Measurements from ENCODE around the gene FHAD1. TPM values are rescaled to one million over a fixed set of nuclear protein-coding genes. Genes with fewer than 3 reads are reported as not detected.

Gene FHAD1
- total RNA-seq, 1 experiment from 2014 or later: 0.15 TPM

DNA sequence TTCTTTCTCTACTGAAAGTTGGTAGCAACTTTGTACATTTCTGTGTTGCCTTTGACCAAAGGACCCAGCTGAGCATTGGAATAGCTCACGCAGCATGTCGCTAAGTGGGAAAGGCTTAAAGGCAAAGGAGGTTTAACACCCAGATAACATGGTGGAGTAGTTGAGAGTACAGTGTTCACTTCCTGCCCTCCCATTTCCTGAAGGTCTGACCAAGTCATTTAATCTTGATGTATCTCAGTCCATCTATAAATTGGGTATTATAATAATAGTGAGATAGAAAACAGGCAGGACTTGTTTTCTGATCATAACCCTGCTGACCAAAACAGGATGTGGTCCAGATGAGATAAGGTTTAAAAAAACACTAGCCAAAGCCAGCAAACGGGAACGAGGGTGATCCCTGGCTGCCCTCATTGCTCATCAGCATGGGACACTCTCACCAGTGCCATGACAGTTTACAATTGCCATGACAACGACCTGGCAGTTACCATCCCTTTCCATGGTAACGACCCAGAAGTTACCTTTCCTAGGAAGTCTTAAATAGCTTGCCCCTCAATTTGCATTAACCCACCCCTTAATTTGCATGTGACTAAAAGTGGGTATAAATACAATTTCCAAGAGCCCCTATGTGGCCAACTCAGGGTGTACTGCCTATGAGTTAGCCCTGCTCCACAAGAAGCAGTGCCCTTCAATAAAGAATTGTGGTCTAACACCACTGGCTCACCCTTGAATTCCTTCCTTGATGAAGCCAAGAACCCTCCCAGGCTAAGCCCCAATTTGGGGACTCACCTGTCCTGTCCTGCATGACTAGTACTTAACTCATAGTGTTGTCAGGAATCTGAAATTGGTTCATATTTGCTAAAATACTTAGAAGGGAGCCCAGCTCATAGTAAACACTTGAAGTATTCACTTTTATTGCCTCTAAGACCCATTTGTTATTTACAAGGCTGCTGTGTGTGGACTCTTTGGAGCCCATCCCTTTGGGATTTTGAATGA lies 28.4 kb upstream of the FHAD1 start:
- DNase-seq (ENCODE audit: low spot score): peak; percentile 79

DNA sequence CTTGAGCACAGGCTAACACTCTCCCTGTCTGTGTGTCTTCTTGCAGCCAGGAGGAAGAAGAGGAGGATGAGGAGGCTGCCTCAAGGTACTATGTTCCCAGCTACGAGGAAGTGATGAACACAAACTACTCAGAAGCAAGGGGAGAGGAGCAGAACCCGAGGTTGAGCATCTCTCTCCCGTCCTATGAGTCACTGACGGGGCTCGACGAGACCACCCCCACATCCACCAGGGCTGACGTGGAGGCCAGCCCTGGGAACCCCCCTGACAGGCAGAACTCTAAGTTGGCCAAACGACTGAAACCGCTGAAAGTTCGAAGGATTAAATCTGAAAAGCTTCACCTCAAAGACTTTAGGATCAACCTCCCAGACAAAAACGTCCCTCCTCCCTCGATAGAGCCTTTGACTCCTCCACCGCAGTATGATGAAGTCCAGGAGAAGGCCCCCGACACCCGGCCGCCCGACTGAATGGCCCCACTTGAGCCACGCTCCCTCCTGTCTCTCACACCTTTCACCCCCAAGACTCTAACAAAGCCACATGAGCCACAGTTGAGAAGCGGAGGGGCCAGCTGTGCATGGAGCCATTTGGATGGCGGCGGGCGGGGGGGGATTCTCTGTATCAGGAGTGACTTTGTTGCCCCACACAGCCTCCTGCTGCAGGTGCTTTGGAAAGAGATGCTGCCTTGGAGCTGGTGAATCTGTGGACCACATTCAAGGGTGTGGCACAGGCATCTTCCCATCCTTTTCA lies 27.6 kb upstream of the FHAD1 start:
- DNase-seq (ENCODE audit: low spot score): no peak

DNA sequence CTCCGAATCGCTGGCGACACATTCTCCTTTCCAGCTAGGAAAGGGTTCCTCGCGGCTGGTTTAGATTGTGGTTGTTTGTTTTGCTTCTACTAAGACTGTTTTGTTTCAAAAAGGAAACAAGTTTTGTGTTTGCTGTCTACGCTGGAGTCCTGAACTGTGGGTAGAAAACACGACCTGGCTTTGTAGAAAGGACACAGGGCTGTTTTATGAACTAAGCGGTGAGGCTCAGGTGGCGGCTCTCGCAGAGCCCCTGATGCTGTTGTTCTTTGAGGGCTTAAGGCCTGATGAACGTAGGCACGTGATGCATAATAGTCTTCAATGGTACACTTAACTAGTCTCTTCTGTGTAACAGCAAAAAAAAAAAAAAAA lies 27.0 kb upstream of the FHAD1 start:
- no peak for DNase-seq (ENCODE audit: low spot score)

DNA sequence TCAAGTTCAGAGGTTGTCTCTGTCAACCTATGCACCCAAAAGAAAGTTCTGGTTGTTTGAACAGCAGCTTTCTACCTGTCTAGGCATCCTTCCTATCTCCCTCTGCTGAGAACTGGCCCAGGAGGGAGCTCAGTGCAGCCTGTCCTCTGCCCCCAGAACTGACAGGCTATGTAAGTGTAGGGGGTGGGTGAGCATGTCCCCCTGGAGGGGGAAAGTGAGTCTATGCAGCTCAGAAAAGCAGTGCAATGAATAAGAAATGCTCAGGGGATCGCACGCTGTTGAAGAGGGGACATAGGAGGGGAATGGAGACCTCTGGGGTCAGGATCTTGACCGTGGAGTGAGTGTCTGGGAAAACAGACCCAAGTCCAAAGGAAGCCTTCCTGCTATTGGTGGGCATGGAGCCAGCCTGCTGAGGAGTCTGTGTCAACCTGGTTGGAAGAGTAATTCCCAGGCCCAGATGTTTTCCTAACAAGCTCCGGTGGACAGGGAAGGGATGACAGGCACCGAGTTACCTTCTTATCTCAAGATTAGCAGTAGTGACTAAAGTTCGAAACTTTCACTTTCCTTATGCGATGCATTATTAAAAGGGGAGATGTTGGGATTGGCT lies 26.1 kb upstream of the FHAD1 start:
- DNase-seq (ENCODE audit: low spot score): peak; percentile 17

DNA sequence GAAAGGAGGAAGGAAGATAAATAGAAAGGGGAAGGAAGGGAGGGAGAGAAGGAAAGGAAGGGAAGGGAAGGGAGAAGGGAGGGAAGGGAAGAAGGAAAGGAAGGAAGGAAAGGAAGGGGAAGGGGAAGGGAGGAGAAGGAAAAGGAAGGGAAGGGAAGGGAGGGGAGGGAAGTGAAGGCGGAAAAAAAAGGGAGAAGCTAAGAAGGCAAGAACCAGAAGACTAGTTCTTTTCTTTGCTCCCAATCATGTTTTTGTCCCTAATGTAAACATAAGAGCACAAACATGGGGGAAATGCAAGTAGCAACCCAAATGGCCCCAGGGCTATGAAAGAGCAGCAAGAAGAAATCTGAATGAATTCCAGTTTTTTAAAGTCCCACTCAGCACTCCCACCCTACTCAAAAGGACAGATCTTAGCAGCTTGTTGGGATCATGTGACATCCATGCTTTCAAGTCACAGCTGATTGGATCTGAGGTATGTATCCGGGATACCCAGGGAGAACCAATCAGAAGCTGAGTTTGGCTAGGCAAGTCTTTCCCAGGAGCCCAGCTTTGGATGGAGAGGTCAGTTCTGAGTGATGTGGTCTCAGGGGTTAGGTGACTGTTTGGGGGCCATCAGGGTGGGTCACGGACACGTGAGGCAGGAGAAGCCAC lies 24.2 kb upstream of the FHAD1 start:
- DNase-seq (ENCODE audit: low spot score): no peak

DNA sequence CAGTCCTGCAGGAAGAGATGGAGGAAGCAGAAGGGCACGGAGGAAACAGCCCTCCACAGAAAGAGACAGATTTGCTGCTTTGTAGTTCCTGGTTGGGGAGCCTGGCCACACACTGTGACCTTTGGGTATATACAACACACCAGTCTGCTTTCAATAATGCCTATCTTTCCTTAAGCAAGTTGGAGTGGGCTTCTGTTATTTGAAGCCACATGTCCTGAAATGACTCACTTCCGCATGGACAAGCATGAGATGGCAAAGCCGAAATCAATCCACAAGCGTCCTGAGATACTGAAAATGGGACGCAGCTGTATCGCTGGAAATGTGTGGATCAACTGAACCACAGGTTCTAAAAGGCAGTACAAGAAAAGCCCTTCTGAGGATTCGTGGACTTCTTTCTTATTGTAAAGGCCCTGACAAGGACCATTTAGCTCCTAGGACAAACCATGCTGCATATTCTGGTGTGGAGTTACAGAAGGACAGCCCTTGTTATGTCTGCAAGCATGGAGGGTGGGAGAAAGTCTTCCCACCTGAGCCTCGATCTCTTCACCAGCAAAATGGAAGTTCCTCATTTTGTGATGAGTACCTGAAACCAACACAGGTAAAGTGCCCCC lies 22.7 kb upstream of the FHAD1 start:
- no peak for DNase-seq (ENCODE audit: low spot score)

DNA sequence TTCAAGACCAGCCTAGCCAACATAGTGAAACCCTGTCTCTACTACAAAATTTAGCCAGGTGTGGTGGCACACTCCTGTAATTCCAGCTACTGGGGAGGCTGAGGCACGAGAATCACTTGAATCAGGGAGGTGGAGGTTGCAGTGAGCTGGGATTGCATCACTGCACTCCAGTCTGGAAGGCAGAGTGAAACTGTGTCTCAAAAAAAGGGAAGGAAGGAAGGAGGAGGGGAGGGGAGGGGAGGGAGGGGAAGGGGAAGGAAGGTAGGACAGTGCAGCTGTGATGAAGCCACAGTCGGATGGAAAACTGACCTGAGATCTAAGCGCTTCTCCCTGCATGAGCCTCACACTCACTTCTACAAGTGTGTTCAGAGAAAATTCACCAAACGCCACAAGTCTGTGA lies 22.0 kb upstream of the FHAD1 start:
- no peak for DNase-seq (ENCODE audit: low spot score)

DNA sequence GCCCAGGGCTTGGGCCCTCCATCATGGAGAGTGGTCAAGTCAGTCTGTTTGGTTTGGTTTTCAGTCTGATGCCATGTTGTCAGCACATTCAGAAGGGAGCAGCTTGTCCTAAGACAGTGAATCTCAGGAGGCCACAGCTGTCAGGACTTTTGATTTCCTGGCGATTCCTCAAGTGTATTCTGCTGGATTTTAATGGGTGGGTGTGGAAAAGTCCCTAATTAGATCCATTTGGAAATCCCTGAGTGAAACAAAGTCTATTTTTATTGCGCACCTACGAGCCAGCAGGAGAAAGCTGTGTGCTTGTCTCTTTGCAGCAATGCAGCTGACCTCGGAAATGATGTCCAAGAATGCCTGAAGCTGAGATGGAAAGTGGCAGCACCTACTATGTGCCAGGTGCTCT lies 21.6 kb upstream of the FHAD1 start:
- DNase-seq (ENCODE audit: low spot score): no peak

DNA sequence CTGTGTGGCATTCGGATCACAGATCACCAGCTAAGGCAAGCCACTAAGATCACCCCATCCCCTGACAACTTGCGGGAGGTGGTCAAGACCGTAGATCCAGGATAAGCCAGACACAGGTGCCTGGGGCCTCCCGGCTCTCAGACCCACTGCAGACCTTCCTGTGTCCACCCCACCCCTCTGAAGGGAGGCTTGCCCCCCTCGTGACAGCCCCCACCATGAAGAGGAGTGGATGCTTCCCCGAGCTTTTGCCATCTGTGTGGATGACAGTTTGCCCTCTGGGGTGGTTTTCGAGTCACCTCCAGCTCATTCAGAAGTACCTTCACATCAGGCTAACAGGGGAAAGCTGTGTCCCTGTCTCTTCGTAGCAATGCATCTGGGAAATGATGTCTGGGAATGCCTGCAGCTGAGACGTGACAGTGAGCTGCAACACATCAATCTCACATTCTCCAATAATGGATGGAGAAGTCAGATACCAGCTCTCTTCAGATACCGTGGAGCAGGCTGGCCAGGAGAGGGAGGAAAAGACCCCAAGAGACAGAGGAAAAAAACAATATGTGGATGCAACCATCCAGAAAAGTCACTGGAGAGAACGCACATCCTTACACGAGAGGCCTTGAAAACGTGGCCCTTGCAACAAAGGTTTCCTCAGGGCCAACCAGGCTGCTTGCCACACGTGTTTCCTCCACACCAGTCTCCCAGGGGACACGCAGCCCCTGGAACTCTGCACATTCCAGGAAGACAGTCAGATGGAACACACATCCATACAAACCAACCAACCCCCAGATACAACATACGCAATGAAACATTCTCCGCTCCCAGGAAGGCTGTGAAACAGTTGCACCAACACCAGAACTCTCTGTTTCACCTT lies 20.4 kb upstream of the FHAD1 start:
- DNase-seq (ENCODE audit: low spot score): no peak

DNA sequence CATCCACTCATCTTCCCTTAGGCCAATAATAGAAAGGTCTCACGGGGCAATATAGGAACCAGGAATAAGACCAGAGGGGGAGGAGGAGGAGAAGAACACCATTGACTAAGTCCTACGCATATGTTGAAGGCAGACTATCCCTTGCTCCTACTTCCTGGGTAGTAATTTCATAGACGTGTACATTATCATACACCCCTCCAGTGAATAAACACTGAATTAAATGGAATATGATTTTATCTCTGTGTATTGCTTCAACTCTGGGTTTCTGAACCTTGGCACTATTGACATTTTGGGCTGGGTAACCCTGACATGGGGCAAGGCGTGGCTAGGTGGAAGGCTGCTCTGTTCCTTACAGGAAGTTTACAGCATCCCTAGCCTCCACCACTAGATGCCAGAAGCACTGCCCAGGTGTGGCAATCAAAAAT lies 17.3 kb upstream of the FHAD1 start:
- peak; percentile 63 for DNase-seq (ENCODE audit: low spot score)

DNA sequence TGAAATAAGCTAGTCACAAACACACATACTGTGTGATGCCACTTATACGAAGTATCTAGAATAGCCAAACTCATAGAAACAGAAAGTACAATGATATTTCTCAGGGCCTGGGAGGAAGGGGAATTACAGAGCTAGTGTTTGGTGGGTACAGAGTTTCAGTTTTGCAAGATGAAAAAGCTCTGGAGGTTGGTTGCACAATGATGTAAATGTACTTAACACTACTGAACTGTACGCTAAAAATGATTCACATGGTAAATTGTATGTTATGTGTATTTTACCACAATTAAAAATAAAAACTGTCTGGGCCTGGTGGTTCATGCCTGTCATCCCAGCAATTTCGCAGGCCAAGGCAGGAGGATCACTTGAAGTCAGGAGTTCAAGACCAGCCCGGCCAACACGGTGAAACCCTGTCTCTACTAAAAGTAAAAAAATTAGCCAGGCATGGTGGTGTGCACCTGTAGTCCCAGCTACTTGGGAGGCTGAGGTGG lies 15.3 kb upstream of the FHAD1 start:
- no peak for DNase-seq (ENCODE audit: low spot score)

DNA sequence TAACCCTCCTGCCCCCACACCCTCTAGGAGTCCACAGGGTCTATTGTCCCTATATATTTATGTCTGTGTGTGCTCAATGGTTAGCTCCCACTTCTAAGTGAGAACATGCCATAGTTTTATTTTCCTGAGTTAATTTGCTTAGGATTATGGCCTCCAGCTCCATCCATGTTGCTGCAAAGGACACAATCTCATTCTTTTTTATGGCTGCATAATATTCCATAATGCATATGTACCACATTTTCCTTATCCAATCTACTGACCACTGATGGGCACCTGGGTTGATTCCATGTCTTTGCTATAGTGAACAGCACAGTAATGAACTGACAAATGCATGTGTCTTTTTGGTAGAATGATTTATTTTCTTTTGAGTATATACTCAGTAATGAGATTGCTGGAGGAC lies 13.3 kb upstream of the FHAD1 start:
- DNase-seq (ENCODE audit: low spot score): no peak

DNA sequence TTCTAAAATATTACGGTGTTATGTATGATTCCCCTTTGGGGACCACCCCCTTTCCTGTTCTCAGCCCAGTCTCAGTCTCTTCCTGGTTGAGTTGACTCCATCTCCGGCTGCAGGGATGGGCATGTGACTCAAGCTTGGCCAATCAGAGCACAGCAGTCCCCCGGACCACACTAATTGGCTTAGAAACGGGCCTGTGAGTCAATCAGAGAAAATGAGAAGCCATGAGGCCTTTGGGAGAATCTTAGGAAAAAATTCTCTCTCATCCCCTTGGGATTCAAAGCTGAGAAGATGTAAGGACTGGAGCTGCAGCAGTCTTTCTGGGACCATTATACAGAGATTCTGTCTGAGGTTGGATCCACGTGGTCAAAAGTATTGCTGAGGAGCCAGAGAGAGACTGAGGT lies 10.7 kb upstream of the FHAD1 start:
- DNase-seq (ENCODE audit: low spot score): no peak

DNA sequence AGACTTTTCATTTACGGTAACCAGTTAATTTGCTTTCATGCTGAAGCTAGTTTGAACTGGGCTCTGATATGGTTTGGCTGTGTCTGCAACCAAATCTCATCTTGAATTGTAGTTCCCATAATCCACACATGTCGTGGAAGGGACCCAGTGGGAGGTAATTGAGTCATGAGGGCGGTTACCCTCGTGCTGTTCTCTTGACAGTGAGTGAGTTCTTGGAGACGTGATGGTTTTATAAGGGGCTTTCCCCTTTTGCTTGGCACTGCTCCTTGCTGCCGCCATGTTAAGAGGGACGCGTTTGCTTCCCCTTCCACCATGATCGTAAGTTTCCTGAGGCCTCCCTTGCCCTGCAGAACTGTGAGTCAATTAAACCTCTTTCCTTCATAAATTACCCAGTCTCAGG lies 10.3 kb upstream of the FHAD1 start:
- DNase-seq (ENCODE audit: low spot score): no peak

DNA sequence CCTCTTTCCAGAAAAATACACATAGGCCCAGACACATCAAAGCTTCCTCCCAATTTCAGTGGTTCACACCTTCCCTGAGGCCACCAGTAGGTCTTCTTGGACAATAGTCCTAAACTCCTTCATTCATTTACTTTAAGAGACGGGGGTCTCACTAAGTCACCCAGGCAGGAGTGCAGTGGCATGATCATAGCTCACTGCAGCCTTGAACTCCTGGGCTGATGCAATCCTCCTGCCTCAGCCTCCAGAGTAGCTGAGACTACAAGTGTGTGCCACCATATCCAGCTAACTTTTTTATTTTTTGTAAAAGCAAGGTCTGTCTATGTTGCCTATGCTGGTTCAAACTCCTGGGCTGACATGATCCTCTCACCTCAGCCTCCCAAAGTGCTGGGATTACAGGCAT lies 8.2 kb upstream of the FHAD1 start:
- DNase-seq (ENCODE audit: low spot score): no peak

DNA sequence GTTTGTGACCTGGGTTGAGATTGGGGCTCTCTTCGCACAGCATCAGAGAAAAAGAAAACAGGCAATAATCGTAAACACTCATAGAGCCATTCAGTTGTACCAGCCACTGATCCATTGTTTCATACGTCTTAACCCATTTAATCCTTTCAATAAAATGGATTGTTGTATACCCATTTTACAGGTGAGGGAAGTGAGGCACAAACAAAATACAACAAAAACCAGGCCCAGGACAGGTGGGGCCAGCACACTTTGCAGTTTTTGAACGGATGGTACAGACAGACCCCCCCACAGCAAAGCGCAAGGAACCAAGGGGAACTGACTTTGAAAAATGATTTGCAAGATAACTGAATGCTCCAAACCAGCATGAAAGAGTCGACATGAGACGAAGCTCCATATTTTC lies 4.3 kb upstream of the FHAD1 start:
- DNase-seq (ENCODE audit: low spot score): no peak

DNA sequence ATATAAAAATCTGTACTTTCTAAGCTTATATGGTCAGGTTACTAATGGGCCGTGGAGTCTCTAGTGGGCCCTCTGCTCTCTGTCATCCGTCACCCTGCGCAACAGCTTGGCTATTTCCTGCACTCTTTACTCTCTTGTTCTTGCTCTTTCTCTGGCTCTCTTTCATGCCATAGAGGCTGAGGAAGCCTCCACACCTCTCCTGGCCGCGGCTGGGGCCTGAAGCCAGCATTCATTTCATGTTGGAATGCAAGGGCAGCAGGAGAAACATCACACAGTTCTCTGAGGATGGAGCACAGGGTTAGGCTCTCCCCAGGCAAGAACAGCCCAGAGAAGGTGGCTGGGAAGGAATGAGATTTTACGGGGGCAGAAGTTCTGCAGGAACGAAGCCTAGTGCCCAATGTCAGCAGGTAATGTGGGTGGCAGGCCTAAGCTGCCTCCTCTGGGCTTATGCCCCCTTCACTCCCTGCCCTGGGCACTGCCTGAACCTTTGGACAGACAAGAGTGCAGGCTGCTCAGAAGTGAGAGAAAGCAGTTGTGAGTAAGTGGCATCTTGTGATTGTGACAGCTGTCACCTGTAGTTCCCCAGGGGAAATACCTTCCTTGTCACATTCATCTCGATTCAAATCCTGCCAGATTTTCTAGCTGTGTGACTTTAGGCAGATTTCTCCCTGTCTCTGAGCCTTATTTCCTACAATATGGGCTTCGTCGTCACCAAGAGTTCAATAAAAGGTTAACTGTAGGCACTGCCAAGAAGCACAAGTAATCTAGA lies 3.6 kb upstream of the FHAD1 start:
- no peak for DNase-seq (ENCODE audit: low spot score)

DNA sequence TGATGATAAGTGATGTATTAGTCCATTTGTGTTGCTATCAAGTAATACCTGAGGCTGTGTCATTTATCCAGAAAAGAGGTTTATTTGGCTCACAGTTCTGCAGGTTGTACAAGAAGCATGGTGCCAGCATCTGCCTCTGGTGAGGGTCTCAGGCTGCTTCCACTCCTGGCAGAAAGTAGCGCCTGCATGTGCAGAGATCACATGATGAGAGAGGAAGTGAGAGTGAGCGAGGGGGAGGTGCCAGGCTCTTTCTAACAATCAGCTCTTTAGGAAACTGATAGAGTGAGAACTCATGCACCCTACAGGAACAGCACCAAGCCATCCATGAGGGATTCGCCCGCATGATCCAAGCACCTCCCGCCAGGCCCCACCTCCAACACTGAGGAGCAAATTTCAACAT lies 2.2 kb upstream of the FHAD1 start:
- no peak for DNase-seq (ENCODE audit: low spot score)

DNA sequence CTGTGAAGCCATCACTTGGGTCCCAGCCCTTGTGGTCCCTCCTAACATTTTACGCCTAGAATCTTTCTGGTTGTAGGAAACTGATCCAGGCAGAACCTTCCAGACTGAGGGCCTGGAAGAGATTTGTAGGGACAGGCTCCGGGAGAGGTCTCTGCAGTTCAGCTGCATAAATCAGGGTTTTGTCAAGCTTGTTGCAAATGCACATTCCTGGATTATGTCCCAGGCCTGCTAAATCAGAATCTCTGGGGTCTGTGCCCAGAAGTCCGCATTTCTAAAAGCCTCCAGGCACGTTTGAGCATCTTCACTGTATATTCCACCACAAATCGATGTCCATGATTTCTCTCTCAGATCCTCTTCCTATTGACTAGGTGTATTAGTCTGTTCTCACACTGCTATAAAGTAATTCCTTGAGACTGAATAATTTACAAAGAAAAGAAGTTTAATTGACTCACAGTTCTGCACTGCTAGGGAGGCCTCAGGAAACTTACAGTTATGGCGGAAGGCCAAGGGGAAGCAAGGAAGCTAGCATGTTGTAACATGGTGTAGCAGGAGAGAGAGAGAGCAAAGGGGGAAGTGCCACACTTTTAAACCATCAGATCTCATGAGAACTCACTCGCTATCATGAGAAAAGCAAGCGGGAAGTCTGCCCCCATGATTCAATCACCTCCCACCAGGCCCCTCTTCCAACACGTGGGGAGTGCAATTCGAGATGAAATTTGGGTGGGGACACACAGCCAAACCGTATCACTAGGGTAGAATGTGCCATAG lies 1.2 kb upstream of the FHAD1 start:
- DNase-seq (ENCODE audit: low spot score): peak; percentile 15

All from HT-29 (cell line).